SH-SY5Y (cell line): ENCODE measurements around the gene AMPH.

Experiments used
- GATA2 ChIP-seq: IDR thresholded peaks from 2 replicates; pipeline ENCODE4 v1.6.1; 2011; ENCODE audit warnings: mild to moderate bottlenecking, low read depth, low read length
- GATA3 ChIP-seq: IDR thresholded peaks from 2 replicates; pipeline ENCODE4 v1.6.1; 2011; ENCODE audit warnings: low read depth, mild to moderate bottlenecking, low read length, moderate library complexity

The AMPH gene

DNA sequence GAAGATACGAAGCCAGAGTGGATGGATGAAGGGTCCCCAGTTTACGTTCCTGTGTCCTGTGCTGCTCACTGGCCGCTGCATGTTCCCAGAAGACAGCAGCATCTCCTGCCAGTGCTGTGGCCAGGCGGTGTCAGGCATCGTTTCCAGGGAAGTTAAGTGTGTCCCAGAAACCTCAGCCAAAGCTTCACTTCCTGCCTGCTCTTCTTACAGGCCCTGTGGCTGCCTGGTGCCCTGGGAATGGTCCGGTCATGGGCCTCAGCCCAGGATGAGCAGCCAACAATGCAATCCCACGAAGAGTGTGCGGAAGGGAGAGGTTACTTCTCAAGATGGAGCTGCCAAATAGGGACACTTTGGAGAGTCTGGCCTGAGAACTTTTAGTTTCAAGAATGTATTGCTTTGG is 258.0 kb downstream of the AMPH start:
- TF ChIP-seq GATA3 = no peak
- TF ChIP-seq GATA2 = no peak

DNA sequence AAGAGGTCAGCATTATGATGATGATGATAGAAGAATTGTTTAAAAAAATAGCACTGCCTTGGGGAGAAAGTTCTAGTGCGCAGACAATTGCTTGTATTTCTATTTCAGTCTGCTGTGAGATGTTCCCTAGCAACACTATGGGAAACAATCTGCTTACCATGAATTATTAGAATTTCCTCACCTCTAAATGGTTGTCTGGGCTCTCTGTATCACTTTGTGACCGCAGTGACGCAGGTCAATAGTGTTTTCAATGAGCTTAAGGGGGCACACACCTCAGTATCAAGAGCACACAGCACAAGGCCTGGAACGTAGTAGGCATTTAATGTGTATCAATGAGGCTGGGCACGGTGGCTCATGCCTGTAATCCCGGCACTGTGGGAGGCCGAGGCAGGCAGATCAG is 258.9 kb downstream of the AMPH start:
- no peak for TF ChIP-seq GATA2
- no peak for TF ChIP-seq GATA3

DNA sequence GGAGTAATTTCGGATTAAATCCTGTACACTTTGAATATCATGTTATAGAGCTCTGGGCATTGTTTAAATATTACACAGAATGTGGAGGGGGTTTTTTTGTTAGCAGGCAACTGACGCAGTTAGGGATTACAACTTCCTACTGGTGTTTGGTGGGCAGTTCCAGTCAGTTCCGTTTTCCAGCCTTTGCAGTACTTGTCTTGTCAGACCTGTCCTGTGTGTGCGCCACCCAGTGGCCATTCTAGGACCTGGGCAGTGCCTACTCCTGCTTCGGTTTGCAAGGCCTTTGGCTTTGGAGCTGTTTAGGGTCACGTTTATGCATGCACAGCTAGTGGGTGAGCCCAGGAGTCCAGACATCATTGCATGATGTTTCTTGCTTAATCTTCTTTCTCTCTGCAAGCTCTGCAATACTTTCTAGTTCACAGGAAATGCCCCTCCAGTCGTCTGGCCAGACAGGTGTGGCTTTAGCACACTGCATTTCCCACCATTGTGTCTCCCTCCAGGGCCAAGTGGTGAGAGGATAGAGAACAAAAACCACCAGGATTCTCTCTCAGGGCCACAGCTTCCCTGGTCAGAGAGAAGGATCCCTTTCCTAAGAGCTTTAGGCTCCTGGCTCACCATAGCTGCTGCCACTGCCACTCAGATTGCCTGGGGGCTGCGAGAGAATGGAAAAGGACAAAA is 261.2 kb downstream of the AMPH start:
- TF ChIP-seq GATA3 (no peak), GATA2 (no peak)

DNA sequence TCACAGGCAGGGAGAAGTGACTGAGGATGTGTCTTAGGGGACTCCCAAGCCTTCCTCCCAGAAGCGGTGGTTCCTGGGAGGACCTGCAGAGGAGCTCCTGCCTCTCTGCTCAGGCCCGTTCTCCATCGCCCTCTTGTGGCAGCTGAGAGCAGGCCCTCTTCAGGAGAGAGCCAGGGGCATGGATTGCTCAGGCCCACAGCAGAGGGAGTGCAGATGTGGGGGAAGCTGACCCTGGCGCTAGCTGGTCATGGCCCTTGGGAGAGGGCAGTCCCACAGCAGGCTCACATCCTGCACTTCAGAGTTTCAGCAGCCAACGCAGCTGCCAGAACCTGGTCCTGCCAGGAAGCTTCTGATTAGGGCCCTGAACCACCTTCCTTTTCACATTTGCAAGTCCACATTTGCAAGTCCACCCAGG is 263.0 kb downstream of the AMPH start:
- no peak for TF ChIP-seq GATA3
- TF ChIP-seq GATA2 = no peak

DNA sequence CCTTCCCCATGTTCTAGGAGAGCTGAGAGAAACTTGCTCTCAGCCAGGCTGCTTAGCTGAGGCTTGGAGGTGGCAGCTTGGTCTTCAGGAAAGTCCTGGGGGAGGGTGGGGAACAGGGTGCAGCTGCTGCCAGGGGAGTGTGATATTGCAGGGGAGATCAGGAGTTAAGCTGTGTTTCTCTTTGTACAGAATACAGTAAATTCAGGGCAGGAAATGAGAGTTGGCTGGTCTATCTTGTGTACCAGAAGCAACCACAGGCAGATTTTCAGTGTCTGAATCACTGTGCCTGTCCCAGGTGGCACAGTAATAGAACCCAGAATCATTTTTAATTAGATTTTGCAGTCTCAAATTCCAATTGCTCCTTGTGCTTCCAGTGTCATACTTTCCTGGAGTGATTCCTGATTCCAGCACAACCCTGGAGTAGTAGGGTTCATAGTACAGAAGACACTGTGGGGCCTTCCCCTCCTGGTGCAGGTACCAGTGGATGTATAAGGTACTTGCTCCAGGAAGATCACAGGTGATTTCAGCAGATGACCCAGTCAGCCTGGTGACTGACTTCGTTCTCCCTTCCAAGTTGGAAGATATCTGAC is 263.8 kb downstream of the AMPH start:
- TF ChIP-seq GATA3 (no peak), GATA2 (no peak)

DNA sequence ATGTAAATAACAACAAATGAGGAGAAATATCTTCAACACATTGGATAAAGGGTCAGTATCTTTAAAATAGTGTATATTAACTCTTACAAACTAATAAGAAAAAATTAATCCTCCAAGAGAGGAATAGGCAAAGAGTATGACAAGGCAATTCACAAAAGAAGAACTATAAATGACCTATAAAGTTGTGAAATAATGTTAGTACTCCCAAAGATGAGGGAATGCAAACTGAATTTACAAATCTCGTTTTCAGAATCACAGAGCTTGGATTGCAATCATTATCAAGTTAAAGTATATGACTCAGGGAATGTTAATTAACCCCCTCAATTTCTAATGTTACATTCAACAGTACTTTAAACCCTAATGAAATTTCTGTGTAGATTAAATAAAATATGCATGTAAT is 270.4 kb downstream of the AMPH start:
- TF ChIP-seq GATA3 (no peak), GATA2 (no peak)

DNA sequence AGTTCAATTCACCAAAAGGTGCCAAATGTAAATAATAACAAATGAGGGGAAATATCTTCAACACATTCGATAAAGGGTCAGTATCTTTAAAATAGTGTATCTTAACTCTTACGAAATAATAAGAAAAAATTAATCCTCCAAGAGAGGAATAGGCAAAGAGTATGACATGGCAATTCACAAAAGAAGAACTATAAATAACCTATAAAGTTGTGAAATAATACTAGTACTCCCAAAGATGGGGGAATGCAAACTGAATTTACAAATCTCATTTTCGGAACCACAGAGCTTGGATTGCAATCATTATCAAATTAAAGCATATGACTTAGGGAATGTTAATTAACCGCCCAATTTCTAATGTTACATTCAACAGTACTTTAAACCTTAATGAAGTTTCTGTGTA is 279.6 kb downstream of the AMPH start:
- TF ChIP-seq GATA2 = no peak
- no peak for TF ChIP-seq GATA3

DNA sequence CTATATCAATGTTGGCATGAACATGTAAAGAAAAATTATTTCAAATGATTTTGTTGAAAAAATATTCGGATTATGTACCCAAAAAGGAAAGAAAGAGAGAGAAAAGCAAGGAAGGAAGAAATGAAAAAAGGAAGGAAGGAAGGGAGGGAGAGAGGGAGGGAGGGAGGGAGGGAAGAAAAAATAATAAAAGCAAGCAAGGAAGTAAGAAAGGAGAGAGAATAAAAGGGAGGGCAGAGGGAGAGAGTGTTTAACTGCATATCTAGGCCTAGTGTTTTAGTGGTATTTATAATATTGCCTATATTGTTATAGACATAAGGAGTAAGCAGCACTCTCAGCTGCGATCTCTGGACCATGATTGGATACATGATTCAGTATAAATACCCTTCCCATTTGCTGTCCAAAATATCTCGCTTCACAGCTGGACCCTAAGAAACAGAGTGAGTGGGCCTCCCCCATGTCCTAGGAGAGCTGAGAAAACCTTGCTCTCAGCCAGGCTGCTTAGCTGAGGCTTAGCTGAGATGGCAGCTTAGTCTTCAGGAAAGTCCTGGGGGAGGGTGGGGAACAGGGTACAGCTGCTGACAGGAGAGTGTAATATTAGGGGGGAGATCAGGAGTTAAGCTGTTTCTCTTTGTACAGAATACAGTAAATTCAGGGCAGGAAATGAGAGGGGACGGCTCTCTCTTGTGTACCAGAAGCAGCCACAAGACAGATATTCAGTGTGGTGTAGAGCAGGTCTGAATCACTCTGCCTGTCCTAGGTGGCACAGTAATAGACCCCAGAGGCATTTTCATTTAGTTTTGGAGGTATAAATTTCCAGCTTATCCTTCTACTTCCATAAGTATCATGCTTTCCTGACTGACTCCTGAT is 291.0 kb downstream of the AMPH start:
- no peak for TF ChIP-seq GATA2

DNA sequence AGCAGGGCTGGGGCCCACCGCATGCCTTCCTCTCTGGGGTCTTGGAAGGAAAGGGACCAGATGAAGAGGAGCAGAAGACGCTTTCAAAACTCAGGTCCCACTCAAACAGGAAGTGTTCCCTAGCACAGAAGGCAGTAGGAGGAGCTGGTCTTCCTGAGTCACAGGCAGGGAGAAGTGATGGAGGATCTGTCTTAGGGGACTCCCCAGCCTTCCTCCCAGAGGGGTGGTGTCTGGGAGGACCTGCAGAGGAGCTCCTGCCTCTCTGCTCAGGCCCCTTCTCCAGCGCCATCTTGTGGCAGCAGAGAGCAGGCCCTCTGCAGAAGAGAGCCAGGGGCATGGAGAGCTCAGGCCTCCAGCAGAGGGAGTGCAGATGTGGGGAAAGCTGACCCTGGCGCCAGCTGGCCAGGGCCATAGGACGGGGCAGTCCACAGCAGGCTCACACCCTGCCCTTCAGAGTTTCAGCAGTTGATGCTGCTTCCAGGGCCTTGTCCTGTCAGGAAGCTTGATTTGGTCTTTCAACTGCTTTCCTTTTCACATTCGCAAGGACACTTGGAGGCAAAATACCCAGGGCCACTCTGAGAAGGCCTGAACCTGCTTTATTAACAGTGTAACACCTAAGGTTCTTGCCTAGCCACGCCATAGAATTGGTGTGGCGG is 295.6 kb downstream of the AMPH start:
- no peak for TF ChIP-seq GATA3
- TF ChIP-seq GATA2 = no peak

DNA sequence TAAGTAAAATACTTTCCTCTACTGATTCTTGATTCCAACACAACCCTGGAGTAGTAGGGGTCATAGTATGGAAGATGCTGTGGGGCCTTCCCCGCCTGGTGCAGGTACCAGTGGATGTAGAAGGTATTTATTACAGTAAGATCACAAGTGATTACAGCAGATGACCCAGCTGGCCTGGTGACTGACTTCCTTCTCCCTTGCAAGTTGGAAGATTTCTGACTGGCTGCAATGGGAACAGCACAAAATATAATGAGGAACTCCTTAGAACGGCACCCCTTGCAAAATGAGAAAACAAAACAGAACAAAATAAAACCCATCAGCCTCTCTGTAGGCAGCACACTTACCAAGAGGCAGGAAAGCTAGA is 296.1 kb downstream of the AMPH start:
- TF ChIP-seq GATA2 (no peak), GATA3 (no peak)

DNA sequence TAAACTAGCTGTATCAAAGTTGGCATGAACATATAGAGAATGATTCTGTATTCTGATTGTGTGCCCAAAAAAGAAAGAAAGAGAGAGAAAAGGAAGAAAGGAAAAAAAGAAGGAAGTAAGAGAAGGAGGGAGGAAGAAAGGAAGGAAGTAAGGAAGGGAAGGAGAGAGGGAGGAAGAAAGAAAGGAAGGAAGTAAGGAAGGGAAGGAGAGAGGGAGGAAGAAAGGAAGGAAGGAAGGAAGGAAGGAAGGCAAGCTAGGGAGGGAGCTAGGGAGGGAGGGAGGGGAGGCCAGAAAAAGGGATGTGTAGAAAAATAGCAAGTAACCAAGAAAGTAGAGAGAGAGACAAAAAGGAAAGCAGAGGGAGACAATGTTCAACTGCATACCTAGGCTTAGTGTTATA is 297.0 kb downstream of the AMPH start:
- TF ChIP-seq GATA3 (no peak), GATA2 (no peak)
